ENCODE measurements around the gene ANGPTL8. TPM values are rescaled to one million over a fixed set of nuclear protein-coding genes. Genes with fewer than 3 reads are reported as not detected.

The ANGPTL8 gene
- total RNA-seq, 1 experiment from 2014 or later = not detected

GRCh38 chr19:11264452-11265176 lies 25.2 kb downstream of the ANGPTL8 start:
- H3K36me3 ChIP-seq (ENCODE audit: low read depth) = no peaks in the 10 kb centered on the region
- no peak overlapping the region for H3K4me3 ChIP-seq
- peak overlapping the region; percentile 68 for H3K4me2 ChIP-seq
- H3K9me3 ChIP-seq (ENCODE audit: insufficient read depth, low read depth) = no peaks in the 10 kb centered on the region
- H3K27ac ChIP-seq = peak overlapping the region; percentile 62
- H3K27me3 ChIP-seq (ENCODE audit: insufficient read depth, low read depth) = no peaks in the 10 kb centered on the region
- intact Hi-C loops (cut with micrococcal nuclease; ENCODE audit: unreplicated experiment) = no loop called here
- peaks cover 24% of the 10 kb centered on the region for H3F3A ChIP-seq (ENCODE audit: insufficient read depth, low read depth)
- TF ChIP-seq CTCF (conservative IDR thresholded peaks at IDR 0.05) = no peak
- TF ChIP-seq EZH2 (IDR thresholded peaks at IDR 0.05; ENCODE audit: low read depth) = no peak
- H3K79me2 ChIP-seq (ENCODE audit: low read depth) = no peaks in the 10 kb centered on the region
- DNase-seq = peak; percentile 90 to 94
- H3K9me2 ChIP-seq (ENCODE audit: insufficient read depth) = no peaks in the 10 kb centered on the region
- H4K20me1 ChIP-seq (ENCODE audit: insufficient read depth) = no peaks in the 10 kb centered on the region
- ChIA-PET POLR2A (ENCODE audit: unreplicated experiment) (interaction anchor here (0.6 to 0.7 kb wide), 6 partner anchors 61 to 931 kb away, joined by 5 to 15 read pairs (median 6); partner anchors contain the start of gene TMEM205), CTCF (interaction anchor here (0.6 kb wide), 2 partner anchors 29 to 131 kb away, joined by 3 to 12 read pairs; no protein-coding TSS in a partner anchor)
- TSS peak; percentile 76 for BruUV-seq (replicated peaks)
- H3K4me1 ChIP-seq (replicated peaks; ENCODE audit: insufficient read depth) = peaks cover 24% of the 10 kb centered on the region
- 0 out of 2 replicates have a peak overlapping the region, but pooled peaks have one; percentile 39 for H2AFZ ChIP-seq

- Histone ChIP-seq H3K4me2 (peak overlapping the region; percentile 68), H3K27me3 (ENCODE audit: insufficient read depth, low read depth) (no peaks in the 10 kb centered on the region)
- POLR2A ChIA-PET (ENCODE audit: unreplicated experiment) = no interaction called here
Measured at GRCh38 chr19:11265177-11265784, 25.9 kb downstream of the ANGPTL8 start.

More at GRCh38 chr19:11265177-11265784, 25.9 kb downstream of the ANGPTL8 start:
- Histone ChIP-seq H3K36me3 (ENCODE audit: low read depth) (no peaks in the 10 kb centered on the region), H3K4me1 (replicated peaks; ENCODE audit: insufficient read depth) (peaks cover 24% of the 10 kb centered on the region), H4K20me1 (ENCODE audit: insufficient read depth) (no peaks in the 10 kb centered on the region), H3K9me3 (ENCODE audit: insufficient read depth, low read depth) (no peaks in the 10 kb centered on the region), H3K4me3 (peak overlapping the region; percentile 1; the same call in 1 of the 2 replicates), H3K9me2 (ENCODE audit: insufficient read depth) (no peaks in the 10 kb centered on the region), H2AFZ (no peak overlapping the region), H3K27ac (peak overlapping the region; percentile 62), H3K79me2 (ENCODE audit: low read depth) (no peaks in the 10 kb centered on the region), H3F3A (ENCODE audit: insufficient read depth, low read depth) (peaks cover 24% of the 10 kb centered on the region)
- BruUV-seq (replicated peaks) = TSS peak; percentile 68
- intact Hi-C loops (cut with micrococcal nuclease; ENCODE audit: unreplicated experiment) = no loop called here
- DNase-seq = no peak
- no peak for TF ChIP-seq EZH2 (IDR thresholded peaks at IDR 0.05; ENCODE audit: low read depth)
- TF ChIP-seq CTCF (conservative IDR thresholded peaks at IDR 0.05) = no peak
- CTCF ChIA-PET = interaction anchor here (0.6 kb wide), 2 partner anchors 226 to 302 kb away, joined by 3 to 4 read pairs; no protein-coding TSS in a partner anchor

Data from PC-9 (cell line).